ENCODE measurements around the gene MEN1. TPM values are rescaled to one million over a fixed set of nuclear protein-coding genes. Genes with fewer than 3 reads are reported as not detected.

MEN1 gene
- total RNA-seq, 6 experiments from 2014 or later: 13.1 to 21.5 (median 17.0) TPM

DNA sequence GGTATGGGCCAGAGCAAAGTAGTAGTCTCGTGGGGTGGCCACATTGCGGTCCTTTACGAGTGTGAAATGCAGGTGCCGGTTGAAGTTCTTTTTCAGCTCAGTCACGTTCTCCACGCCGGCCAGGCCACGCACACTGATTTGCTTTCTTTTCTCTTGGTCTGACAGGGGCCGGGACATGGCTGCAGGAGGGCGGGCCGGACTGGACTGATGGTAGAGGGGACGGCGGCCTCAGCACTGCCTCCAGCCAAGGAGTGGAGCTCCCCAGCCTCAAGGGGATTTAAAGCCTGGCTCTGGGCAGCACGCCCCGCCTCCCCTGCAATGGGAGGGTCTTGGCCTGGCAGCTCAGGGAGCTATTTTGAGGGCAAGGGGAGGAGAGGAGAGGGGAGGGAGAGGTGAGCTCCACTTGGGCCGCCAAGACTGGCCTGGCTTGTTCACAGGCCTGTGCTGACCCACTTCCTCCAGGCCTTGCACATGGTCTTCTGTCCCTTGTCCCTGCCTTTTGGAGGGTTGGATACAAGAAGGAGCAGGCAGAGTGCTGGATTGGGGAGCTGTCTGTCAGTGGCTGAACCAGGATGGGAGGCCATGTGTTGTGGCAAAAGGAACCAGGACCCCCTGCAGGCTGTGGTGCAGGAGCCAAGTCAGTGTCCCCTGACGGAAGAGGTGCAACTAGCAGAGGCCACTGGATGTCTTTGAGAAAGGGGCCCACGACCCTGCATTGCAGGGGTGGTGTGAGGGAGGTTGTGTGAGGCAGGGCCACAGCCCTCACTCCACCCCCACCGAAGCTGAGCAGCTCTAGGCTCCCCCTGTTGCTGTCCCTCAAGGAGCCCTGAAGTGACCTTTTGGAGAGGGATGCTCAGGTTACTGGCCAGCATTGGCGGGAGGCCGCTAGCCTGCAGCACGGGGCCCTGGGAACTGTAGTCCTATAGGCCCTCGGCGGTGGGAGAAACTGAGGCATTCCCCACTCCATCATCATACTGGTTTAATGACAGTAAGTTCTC, 50.3 kb downstream of the MEN1 start, which contains the start of gene PYGM:
Gene PYGM, minus strand, starts transcription at position 253 of the 998 bp plus-strand sequence. Its CDS starts 76 bp downstream, at position 177.
- intact Hi-C loops (cut with DNase I): loop anchor here in 1 of 2 donors (10.0 kb wide), 1 partner anchor 75 kb away; no protein-coding TSS in a partner anchor
- Histone ChIP-seq H3K27ac (no peak within 1 kb of the TSS), H3K36me3 (peaks cover 0 to 23% (median 8%) of the 10 kb centered on the region in 4 donors), H3K9me3 (no peaks in the 10 kb centered on the region), H3K4me1 (no peaks in the 10 kb centered on the region), H3K4me3 (no peak within 1 kb of the TSS), H3K27me3 (no peaks in the 10 kb centered on the region)
- TF ChIP-seq POLR2A (IDR thresholded peaks at IDR 0.05): no peak
- TF ChIP-seq CTCF (IDR thresholded peaks at IDR 0.05): no peak
- WGBS (ENCODE audit: insufficient coverage, low coverage, low lambda C conversion rate, missing lambda C conversion rate): 41% methylated on average over 5 of the region's 24 CpGs
- ATAC-seq: peak; percentile 22 to 29 (median 26)
- DNase-seq: peak in 2 of 3 donors; percentile 26 to 48

DNA sequence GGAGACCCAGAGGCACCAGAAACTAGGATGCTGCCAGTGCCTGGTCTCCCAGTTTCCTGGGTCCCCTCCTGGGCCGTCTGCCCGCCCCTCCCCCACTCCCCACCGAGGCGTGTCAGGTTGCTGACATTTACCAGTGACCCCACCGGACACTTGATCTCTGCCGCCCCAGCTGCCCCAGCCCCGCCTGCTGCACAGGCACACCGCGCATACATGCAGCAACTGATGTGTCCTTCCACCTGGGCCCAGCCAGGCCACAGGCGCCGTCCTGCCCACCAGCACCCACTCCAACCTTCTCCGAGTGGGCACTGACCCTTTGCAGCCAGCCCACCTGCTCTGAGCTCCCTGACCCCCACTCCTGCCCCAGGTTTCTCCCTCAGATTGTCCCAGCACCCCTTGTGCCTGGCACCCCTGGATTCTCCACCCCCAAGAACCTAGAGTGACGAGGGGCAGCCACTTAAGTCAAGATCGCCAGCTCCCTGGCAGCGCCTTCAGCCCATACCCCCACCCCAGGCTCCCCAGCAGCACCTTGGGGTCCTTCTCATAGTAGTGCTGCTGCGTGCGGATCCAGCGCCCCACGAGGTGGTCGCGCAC, 51.1 kb downstream of the MEN1 start:
- ATAC-seq (no peak), DNase-seq (peak in 1 of 3 donors; percentile 51)
- TF ChIP-seq POLR2A (IDR thresholded peaks at IDR 0.05) (no peak), CTCF (IDR thresholded peaks at IDR 0.05) (no peak)
- peaks cover 0 to 15% (median 4%) of the 10 kb centered on the region in 4 donors for H3K36me3 ChIP-seq
- H3K27ac ChIP-seq: no peak overlapping the region
- no peak overlapping the region for H3K4me3 ChIP-seq
- WGBS (ENCODE audit: insufficient coverage, low coverage, low lambda C conversion rate, missing lambda C conversion rate): 69% methylated on average over 8 of the region's 21 CpGs
- H3K4me1 ChIP-seq: no peaks in the 10 kb centered on the region
- H3K27me3 ChIP-seq: no peaks in the 10 kb centered on the region
- intact Hi-C loops (cut with DNase I): no loop called here
- H3K9me3 ChIP-seq: no peaks in the 10 kb centered on the region

- H3K4me1 ChIP-seq: no peaks in the 10 kb centered on the region
- peaks cover 0 to 7% (median under 1%) of the 10 kb centered on the region in 4 donors for H3K36me3 ChIP-seq
- WGBS (ENCODE audit: insufficient coverage, low coverage, low lambda C conversion rate, missing lambda C conversion rate): 89% methylated on average over 5 of the region's 15 CpGs
- intact Hi-C loops (cut with DNase I): no loop called here
- no peak for ATAC-seq
- no peak overlapping the region for H3K27ac ChIP-seq
- no peak overlapping the region for H3K4me3 ChIP-seq
- no peak for TF ChIP-seq POLR2A (IDR thresholded peaks at IDR 0.05)
- TF ChIP-seq CTCF (IDR thresholded peaks at IDR 0.05): no peak
- peak in 1 of 3 donors; percentile 51 for DNase-seq
- no peaks in the 10 kb centered on the region for H3K27me3 ChIP-seq
- H3K9me3 ChIP-seq: no peaks in the 10 kb centered on the region
Measured at GRCh38 chr11:64758330-64759079, 51.8 kb downstream of the MEN1 start.
